Neuronal stem cell (in vitro differentiated cells): ENCODE measurements around the gene PRDM8.

ENCODE experiments used
- DNase-seq: peaks from one replicate; pipeline ENCODE4 v3.0.0-alpha.2; 2013; ENCODE audit warnings: low spot score
- H2AFZ ChIP-seq: one replicate; pipeline ENCODE4 v1.6.1; 2013; ENCODE audit warnings: mild to moderate bottlenecking, low read length, inconsistent platforms
- H2AK5ac ChIP-seq: 2 replicates; pipeline ENCODE4 v1.6.1; 2013; ENCODE audit warnings: low read depth, mild to moderate bottlenecking, inconsistent platforms, low read length, moderate library complexity, mixed read lengths
- H2BK120ac ChIP-seq: 2 replicates; pipeline ENCODE4 v1.6.1; 2013; ENCODE audit warnings: low read depth, mild to moderate bottlenecking, inconsistent platforms, low read length, moderate library complexity, mixed read lengths
- H2BK12ac ChIP-seq: one replicate; pipeline ENCODE4 v1.6.1; 2013; ENCODE audit warnings: low read length, inconsistent platforms
- H2BK15ac ChIP-seq: 2 replicates; pipeline ENCODE4 v1.6.1; 2013; ENCODE audit warnings: mild to moderate bottlenecking, low read length, inconsistent platforms, mixed read lengths
- H2BK5ac ChIP-seq: one replicate; pipeline ENCODE4 v1.6.1; 2013; ENCODE audit warnings: inconsistent platforms, mild to moderate bottlenecking, low read length, moderate library complexity
- H3K14ac ChIP-seq: one replicate; pipeline ENCODE4 v1.6.1; 2013; ENCODE audit warnings: low read length, inconsistent platforms
- H3K18ac ChIP-seq: 2 replicates; pipeline ENCODE4 v1.6.1; 2013; ENCODE audit warnings: low read length, inconsistent platforms
- H3K23ac ChIP-seq: 2 replicates; pipeline ENCODE4 v1.6.1; 2013; ENCODE audit warnings: low read depth, mild to moderate bottlenecking, mixed read lengths, low read length, inconsistent platforms; ENCODE audit not compliant: poor library complexity
- H3K27ac ChIP-seq: replicated peaks from 3 replicates; pipeline ENCODE4 v1.5.1; 2013; ENCODE audit warnings: low read length, inconsistent platforms
- H3K27me3 ChIP-seq, 3 experiments: 2 replicates each; pipeline ENCODE4 v1.6.1; 2013; ENCODE audit warnings: low read length in 3 of 3, mild to moderate bottlenecking in 2 of 3, inconsistent platforms in 1 of 3, low read depth in 1 of 3, mixed read lengths in 1 of 3, moderate library complexity in 1 of 3; ENCODE audit not compliant: control insufficient read depth in 3 of 3, insufficient read depth in 3 of 3
- H3K36me3 ChIP-seq, 2 donors: replicated peaks in 1 of 2; 2 replicates each; pipeline ENCODE4 v1.6.1; 2013; ENCODE audit warnings: low read length in 2 of 2; ENCODE audit not compliant: control insufficient read depth in 2 of 2, insufficient read depth in 2 of 2
- H3K4ac ChIP-seq: 2 replicates; pipeline ENCODE4 v1.6.1; 2013; ENCODE audit warnings: inconsistent platforms, mild to moderate bottlenecking, low read length, moderate library complexity
- H3K4me1 ChIP-seq, 2 donors: 1 replicate in 1 of 2; 2 replicates in 1 of 2; pipeline ENCODE4 v1.6.1; 2013; ENCODE audit warnings: low read length in 2 of 2, low read depth in 1 of 2; ENCODE audit not compliant: control insufficient read depth in 2 of 2, insufficient read depth in 1 of 2
- H3K4me2 ChIP-seq: one replicate; pipeline ENCODE4 v1.6.1; 2013; ENCODE audit warnings: mild to moderate bottlenecking, low read length, inconsistent platforms; ENCODE audit not compliant: insufficient read depth, poor library complexity, severe bottlenecking
- H3K4me3 ChIP-seq, 2 donors: 2 replicates each; pipeline ENCODE4 v1.5.1; 2013; ENCODE audit warnings: low read length in 2 of 2, mild to moderate bottlenecking in 2 of 2, inconsistent platforms in 1 of 2, moderate library complexity in 1 of 2
- H3K79me1 ChIP-seq: one replicate; pipeline ENCODE4 v1.6.1; 2013; ENCODE audit warnings: low read depth, mild to moderate bottlenecking, inconsistent platforms, low read length, moderate library complexity
- H3K9ac ChIP-seq: one replicate; pipeline ENCODE4 v1.6.1; 2013; ENCODE audit warnings: mild to moderate bottlenecking, low read depth, low read length, inconsistent platforms; ENCODE audit not compliant: poor library complexity
- H3K9me3 ChIP-seq, 2 donors: replicated peaks in 1 of 2; 2 replicates each; pipeline versions ENCODE3 to v1.6.1; 2013; ENCODE audit warnings: low read length in 2 of 2, mild to moderate bottlenecking in 2 of 2, inconsistent platforms in 1 of 2, low read depth in 1 of 2, mixed read lengths in 1 of 2, moderate library complexity in 1 of 2; ENCODE audit not compliant: control insufficient read depth in 2 of 2, insufficient read depth in 1 of 2
- H4K8ac ChIP-seq: one replicate; pipeline ENCODE4 v1.6.1; 2013; ENCODE audit warnings: low read depth, mild to moderate bottlenecking, inconsistent platforms, low read length, moderate library complexity
- H4K91ac ChIP-seq: one replicate; pipeline ENCODE4 v1.6.1; 2013; ENCODE audit warnings: low read length, low read depth, mild to moderate bottlenecking, inconsistent platforms; ENCODE audit not compliant: poor library complexity
- WGBS, 2 donors: extraction: QIAGEN DNeasy Blood & Tissue Kit; methylation state at CpG; one replicate each; pipeline ENCODE4 v1.1.7; 2013; ENCODE audit warnings: missing lambda C conversion rate in 2 of 2, mixed read lengths in 1 of 2; ENCODE audit not compliant: insufficient read length in 2 of 2, insufficient replicate concordance in 1 of 2; ENCODE audit errors: extremely low coverage in 2 of 2; 5-methylcytosine and 5-hydroxymethylcytosine counted together

PRDM8 gene

GRCh38 chr4:80162418-80162817, 34.9 kb upstream of the PRDM8 start:
- Histone ChIP-seq H3K4me1 (no peaks in the 10 kb centered on the region), H2BK120ac (no peak overlapping the region), H2BK12ac (no peak overlapping the region), H2BK15ac (no peak overlapping the region), H3K4ac (no peak overlapping the region), H4K91ac (no peak overlapping the region), H2AK5ac (no peak overlapping the region), H3K9me3 (no peaks in the 10 kb centered on the region), H2BK5ac (no peak overlapping the region), H3K4me2 (no peak overlapping the region), H2AFZ (no peak overlapping the region), H3K9ac (no peak overlapping the region), H4K8ac (no peak overlapping the region), H3K14ac (no peak overlapping the region), H3K23ac (no peak overlapping the region), H3K79me1 (no peaks in the 10 kb centered on the region), H3K18ac (no peak overlapping the region), H3K4me3 (no peak overlapping the region), H3K27me3 (no peaks in the 10 kb centered on the region), H3K27ac (no peak overlapping the region), H3K36me3 (no peaks in the 10 kb centered on the region)
- DNase-seq: no peak
- no CpG with 5 or more reads among the region's 4 CpGs for WGBS, 2 donors

GRCh38 chr4:80165855-80166254, 31.4 kb upstream of the PRDM8 start:
- H3K14ac ChIP-seq: no peak overlapping the region
- no peak overlapping the region for H3K4me2 ChIP-seq
- H2AFZ ChIP-seq: no peak overlapping the region
- no peak overlapping the region for H3K9ac ChIP-seq
- H3K27ac ChIP-seq: no peak overlapping the region
- no peak overlapping the region for H4K91ac ChIP-seq
- no peak overlapping the region for H2BK15ac ChIP-seq
- no peaks in the 10 kb centered on the region for H3K79me1 ChIP-seq
- H3K4ac ChIP-seq: no peak overlapping the region
- no peak overlapping the region for H2BK120ac ChIP-seq
- no peaks in the 10 kb centered on the region for H3K27me3 ChIP-seq
- no peak overlapping the region for H2BK12ac ChIP-seq
- no peak overlapping the region for H3K4me3 ChIP-seq
- DNase-seq: no peak
- H3K4me1 ChIP-seq: no peaks in the 10 kb centered on the region
- no peak overlapping the region for H4K8ac ChIP-seq
- no peaks in the 10 kb centered on the region for H3K9me3 ChIP-seq
- H3K18ac ChIP-seq: no peak overlapping the region
- no peak overlapping the region for H2BK5ac ChIP-seq
- H2AK5ac ChIP-seq: no peak overlapping the region
- no peaks in the 10 kb centered on the region for H3K36me3 ChIP-seq
- H3K23ac ChIP-seq: no peak overlapping the region

DNA sequence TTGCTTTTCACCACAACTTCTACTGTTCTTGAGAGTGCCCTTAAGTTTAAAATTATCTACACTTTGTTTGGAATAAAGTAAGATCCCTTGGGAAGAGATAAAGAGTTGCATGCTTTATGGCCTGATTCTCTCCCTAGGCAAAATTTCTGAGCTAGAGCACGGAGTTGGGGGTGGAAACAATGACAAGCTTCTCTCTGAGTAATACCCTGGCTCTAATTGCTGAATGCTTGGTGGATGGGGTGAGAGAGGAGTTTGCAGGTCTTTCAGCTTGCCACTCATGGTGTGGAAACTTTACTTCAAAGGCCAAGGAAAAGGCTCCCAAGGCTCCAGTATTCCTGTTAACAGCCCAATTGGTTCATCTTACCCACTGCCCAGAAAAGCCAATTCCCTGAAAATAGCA, 26.1 kb upstream of the PRDM8 start:
- Histone ChIP-seq H3K4ac (no peak overlapping the region), H3K27me3 (peaks cover 0 to 7% (median 0%) of the 10 kb centered on the region in 3 experiments), H2AFZ (no peak overlapping the region), H3K14ac (no peak overlapping the region), H2BK12ac (no peak overlapping the region), H4K8ac (no peak overlapping the region), H3K27ac (no peak overlapping the region), H3K9me3 (no peaks in the 10 kb centered on the region), H2AK5ac (no peak overlapping the region), H3K4me2 (no peak overlapping the region), H2BK5ac (no peak overlapping the region), H2BK15ac (no peak overlapping the region), H3K79me1 (no peaks in the 10 kb centered on the region), H3K4me1 (peaks cover 0 to 3% of the 10 kb centered on the region in 2 donors), H3K9ac (no peak overlapping the region), H3K4me3 (no peak overlapping the region), H4K91ac (no peak overlapping the region), H3K23ac (no peak overlapping the region), H2BK120ac (no peak overlapping the region), H3K18ac (no peak overlapping the region), H3K36me3 (no peaks in the 10 kb centered on the region)
- DNase-seq: no peak
- no CpG with 5 or more reads among the region's 1 CpG for WGBS, 2 donors

DNA sequence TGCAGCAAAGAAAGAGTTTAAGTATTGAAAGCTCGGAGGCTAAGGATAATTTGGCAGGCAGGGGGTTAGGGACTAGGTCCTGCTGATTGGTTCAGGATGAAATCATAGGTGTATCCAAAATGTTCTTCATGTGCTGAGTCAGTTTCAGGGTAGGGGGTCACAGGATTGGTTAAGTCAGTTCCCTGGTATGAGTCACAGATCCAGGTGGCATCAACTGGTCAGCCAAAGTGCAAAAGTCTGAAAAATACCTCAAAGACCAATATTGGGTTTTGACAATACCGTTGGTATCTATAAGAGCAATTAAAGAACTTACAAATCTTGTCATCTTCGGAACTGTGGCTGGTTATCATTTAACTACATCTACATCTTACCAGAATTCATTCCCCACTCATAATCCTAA, 25.6 kb upstream of the PRDM8 start:
- WGBS, 2 donors: no CpG with 5 or more reads among the region's 3 CpGs
- Histone ChIP-seq H4K8ac (no peak overlapping the region), H3K27me3 (peaks cover 0 to 7% (median 0%) of the 10 kb centered on the region in 3 experiments), H3K14ac (no peak overlapping the region), H3K9ac (no peak overlapping the region), H3K4me1 (peaks cover 0 to 3% of the 10 kb centered on the region in 2 donors), H2AK5ac (no peak overlapping the region), H3K79me1 (no peaks in the 10 kb centered on the region), H2BK120ac (no peak overlapping the region), H3K4ac (no peak overlapping the region), H3K9me3 (no peaks in the 10 kb centered on the region), H3K23ac (no peak overlapping the region), H3K4me3 (no peak overlapping the region), H3K4me2 (no peak overlapping the region), H2AFZ (no peak overlapping the region), H2BK15ac (no peak overlapping the region), H3K27ac (no peak overlapping the region), H2BK12ac (no peak overlapping the region), H4K91ac (no peak overlapping the region), H3K36me3 (no peaks in the 10 kb centered on the region), H3K18ac (no peak overlapping the region), H2BK5ac (no peak overlapping the region)
- DNase-seq: no peak
